WERI-Rb-1 (cell line): ENCODE measurements around the gene MTF1.

Source experiments
- DNase-seq: peaks from one replicate; pipeline ENCODE4 v3.0.0-alpha.2; 2020
- H3K27ac ChIP-seq: fragments of 250-450 bp; sonication (Bioruptor Pico); 2 replicates; pipeline ENCODE4 v1.5.1; 2020; ENCODE audit warnings: mild to moderate bottlenecking, moderate library complexity
- H3K27me3 ChIP-seq: fragments of 250-450 bp; sonication (Bioruptor Pico); 2 replicates; pipeline ENCODE4 v1.5.1; 2021; ENCODE audit warnings: mild to moderate bottlenecking, low read depth, moderate library complexity; ENCODE audit not compliant: insufficient read depth, severe bottlenecking
- H3K36me3 ChIP-seq: fragments of 250-450 bp; sonication (Bioruptor Pico); 2 replicates; pipeline ENCODE4 v1.5.1; 2020; ENCODE audit warnings: mild to moderate bottlenecking, moderate library complexity
- H3K4me3 ChIP-seq: 2 replicates; pipeline ENCODE4 v1.5.1; 2011; ENCODE audit warnings: low read depth, mild to moderate bottlenecking, control low read depth, low read length
- H3K9me3 ChIP-seq: fragments of 250-450 bp; sonication (Bioruptor Pico); 2 replicates; pipeline ENCODE4 v1.5.1; 2021; ENCODE audit warnings: mild to moderate bottlenecking, moderate library complexity; ENCODE audit not compliant: severe bottlenecking
- CTCF ChIP-seq: IDR thresholded peaks from 2 replicates; pipeline ENCODE4 v1.5.1; 2011; ENCODE audit warnings: low read depth, mild to moderate bottlenecking, control low read depth, inconsistent platforms, low read length

Gene MTF1

GRCh38 chr1:37851262-37851661 lies 8.1 kb downstream of the MTF1 start:
- Histone ChIP-seq H3K9me3 (no peaks in the 10 kb centered on the region), H3K27ac (no peak overlapping the region), H3K36me3 (peaks cover 31% of the 10 kb centered on the region), H3K27me3 (no peaks in the 10 kb centered on the region), H3K4me3 (no peak overlapping the region)
- no peak for TF ChIP-seq CTCF
- DNase-seq, result no peak

- H3K27ac ChIP-seq, result no peak overlapping the region
- TF ChIP-seq CTCF, result no peak
Measured at GRCh38 chr1:37850352-37850955, 8.9 kb downstream of the MTF1 start.

GRCh38 chr1:37849480-37849879 lies 9.9 kb downstream of the MTF1 start:
- Histone ChIP-seq H3K4me3 (no peak overlapping the region), H3K36me3 (peaks cover 19% of the 10 kb centered on the region), H3K9me3 (no peaks in the 10 kb centered on the region), H3K27me3 (no peaks in the 10 kb centered on the region), H3K27ac (no peak overlapping the region)
- DNase-seq, result no peak
- TF ChIP-seq CTCF, result no peak

More at GRCh38 chr1:37850352-37850955, 8.9 kb downstream of the MTF1 start:
- DNase-seq, result no peak
- no peak overlapping the region for H3K4me3 ChIP-seq
- H3K9me3 ChIP-seq, result no peaks in the 10 kb centered on the region
- no peaks in the 10 kb centered on the region for H3K27me3 ChIP-seq
- H3K36me3 ChIP-seq, result peaks cover 28% of the 10 kb centered on the region

GRCh38 chr1:37846647-37847339 lies 12.6 kb downstream of the MTF1 start:
- H3K4me3 ChIP-seq, result no peak overlapping the region
- peaks cover 6% of the 10 kb centered on the region; the same call in 1 of the 2 replicates for H3K36me3 ChIP-seq
- no peaks in the 10 kb centered on the region for H3K9me3 ChIP-seq
- no peak for TF ChIP-seq CTCF
- DNase-seq, result no peak
- H3K27ac ChIP-seq, result no peak overlapping the region
- H3K27me3 ChIP-seq, result no peaks in the 10 kb centered on the region

- DNase-seq, result no peak
- Histone ChIP-seq H3K4me3 (no peak overlapping the region), H3K27me3 (no peaks in the 10 kb centered on the region), H3K36me3 (peaks cover 6% of the 10 kb centered on the region; the same call in 1 of the 2 replicates), H3K9me3 (no peaks in the 10 kb centered on the region), H3K27ac (no peak overlapping the region)
- no peak for TF ChIP-seq CTCF
Measured at GRCh38 chr1:37845786-37846185, 13.6 kb downstream of the MTF1 start.
